ENCODE measurements around the gene CEL.
"Not testable (repeated sequence)": the region's sequence is repeated elsewhere in the genome, so short reads cannot be mapped to it uniquely, and the experiment has no call there.

The CEL gene

DNA sequence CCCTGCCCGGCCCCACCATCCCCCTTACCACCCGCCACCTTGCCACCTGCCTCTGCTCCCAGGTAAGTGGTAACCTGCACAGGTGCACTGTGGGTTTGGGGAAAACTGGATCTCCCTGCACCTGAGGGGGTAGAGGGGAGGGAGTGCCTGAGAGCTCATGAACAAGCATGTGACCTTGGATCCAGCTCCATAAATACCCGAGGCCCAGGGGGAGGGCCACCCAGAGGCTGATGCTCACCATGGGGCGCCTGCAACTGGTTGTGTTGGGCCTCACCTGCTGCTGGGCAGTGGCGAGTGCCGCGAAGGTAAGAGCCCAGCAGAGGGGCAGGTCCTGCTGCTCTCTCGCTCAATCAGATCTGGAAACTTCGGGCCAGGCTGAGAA, at the start of gene CEL:
TSS of gene CEL (plus strand) at position 218 of the 382 bp plus-strand sequence. CDS start at position 240, 22 bp downstream.
- DNase-seq (ENCODE audit: low spot score), result not testable (repeated sequence)

DNA sequence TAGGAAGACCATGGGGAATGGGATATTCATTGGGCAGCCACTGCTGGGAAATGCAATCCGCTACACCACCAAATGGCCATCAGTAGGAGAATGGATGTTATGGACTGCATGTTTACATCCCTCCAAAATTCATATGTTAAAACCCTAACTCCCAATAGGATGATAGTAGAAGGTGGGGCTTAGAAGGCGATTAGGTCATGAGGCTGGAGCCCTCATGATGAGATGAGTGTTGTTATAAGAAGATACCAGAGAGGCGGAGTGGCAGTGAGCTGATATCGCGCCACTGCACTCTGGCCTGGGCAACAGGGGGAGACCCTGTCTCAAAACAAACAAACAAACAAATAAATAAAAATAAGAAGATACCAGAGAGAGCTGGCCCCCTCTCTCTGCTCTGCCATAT, 47.1 kb upstream of the CEL start:
- no peak for DNase-seq (ENCODE audit: low spot score)

DNA sequence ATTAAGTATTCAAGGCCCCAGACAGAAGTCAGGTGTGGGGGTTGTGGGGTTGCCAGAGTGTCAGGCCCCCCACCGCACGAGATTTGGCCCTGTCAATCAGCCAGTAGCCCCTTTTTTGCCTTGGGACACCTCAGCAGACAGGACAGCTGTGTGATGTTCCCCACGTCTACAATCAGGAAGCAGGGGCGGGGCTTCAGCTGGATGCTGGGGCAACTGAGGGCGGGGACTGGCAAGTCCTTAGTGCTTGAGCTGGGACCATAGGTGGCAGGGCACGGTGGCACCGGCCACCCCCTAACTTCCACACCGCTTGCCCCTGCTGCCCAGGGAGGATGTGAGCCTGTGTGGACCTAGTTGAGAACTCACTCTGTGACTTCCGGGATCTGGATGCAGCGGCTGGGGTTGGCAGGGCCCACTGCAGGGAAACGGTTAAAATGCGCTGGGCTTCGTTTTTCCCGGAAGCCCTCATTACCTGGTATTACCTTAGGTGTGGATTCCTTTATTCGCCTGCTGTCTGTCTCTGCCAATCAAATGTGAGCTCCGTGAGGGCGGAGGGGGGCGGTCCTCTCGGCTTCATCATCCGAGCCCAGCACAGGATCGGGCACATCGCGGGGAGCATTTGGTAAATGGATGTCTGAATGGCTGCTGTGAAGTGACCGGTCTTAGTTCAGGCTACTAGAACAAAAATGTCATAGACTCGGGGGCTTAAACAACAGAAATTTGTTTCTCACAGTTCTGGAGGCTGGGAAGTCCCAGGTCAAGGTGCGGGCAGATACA, 38.5 kb upstream of the CEL start:
- peak; percentile 60 for DNase-seq (ENCODE audit: low spot score)

DNA sequence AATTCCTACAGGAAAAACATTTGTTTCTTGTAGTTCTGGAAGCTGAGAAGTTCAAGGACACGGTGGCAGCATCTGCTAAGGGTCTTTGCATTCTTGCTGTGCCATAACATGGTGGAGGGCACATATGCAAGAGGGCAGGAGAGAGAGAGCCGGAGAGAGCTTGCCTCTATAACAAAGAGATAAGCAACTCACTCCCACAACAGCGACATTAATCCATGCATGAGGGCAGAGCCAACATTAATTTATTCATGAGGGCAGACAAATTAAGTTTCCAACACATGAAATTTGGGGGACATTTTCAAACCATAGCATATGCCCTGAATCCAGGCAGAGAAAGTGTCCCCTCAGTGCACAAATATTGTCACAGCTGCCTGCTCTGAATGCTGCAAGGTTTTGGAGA, 35.4 kb upstream of the CEL start:
- DNase-seq (ENCODE audit: low spot score), result no peak

DNA sequence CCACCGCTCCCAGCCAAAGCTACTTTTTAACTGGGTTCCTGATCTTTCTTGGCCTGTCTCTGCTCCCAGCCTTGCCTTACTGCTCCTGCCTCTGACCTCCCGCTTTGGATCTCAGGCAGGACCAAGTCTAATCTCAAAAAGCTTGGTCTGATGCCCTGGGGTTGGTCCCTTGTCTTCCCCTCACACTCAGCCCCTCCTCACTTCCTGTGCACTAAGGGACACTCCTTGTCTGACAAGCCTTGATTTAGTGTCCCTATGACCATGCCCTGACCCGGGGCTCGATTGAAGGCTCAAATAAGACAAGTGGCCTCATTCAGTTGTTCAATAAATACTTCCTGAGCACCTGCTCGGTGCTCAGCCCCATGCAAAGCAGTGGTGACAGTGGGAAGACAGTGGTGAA, 34.6 kb upstream of the CEL start:
- no peak for DNase-seq (ENCODE audit: low spot score)

DNA sequence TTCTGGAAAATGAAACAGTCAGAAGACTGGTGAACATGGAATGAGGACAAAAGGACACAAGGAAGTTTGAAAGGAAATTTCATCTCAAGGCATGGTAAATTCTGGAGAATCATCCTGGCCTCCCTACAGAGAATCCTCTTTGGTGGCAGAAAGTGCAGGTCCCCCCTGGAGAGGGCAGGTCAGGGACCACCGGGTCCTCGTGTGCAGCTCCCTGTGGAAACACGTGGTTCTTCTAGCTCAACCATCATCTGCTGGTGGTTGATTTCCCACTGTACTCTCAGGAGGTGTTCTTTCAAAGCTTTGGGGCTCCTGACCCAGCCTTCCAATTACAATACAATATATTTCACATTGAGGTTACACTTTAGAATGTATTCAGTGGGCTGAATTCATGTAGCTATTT, 33.6 kb upstream of the CEL start:
- DNase-seq (ENCODE audit: low spot score), result no peak

GRCh38 chr9:133029994-133030316, 31.8 kb upstream of the CEL start:
- no peak for DNase-seq (ENCODE audit: low spot score)

- DNase-seq (ENCODE audit: low spot score), result peak; percentile 100
These were observed 31.3 kb upstream of the CEL start, which contains the start of gene GTF3C5 for GRCh38 chr9:133030317-133031129. GTF3C5 (plus strand) TSS chr9:133030997; CDS start chr9:133031012, 15 bp downstream.

DNA sequence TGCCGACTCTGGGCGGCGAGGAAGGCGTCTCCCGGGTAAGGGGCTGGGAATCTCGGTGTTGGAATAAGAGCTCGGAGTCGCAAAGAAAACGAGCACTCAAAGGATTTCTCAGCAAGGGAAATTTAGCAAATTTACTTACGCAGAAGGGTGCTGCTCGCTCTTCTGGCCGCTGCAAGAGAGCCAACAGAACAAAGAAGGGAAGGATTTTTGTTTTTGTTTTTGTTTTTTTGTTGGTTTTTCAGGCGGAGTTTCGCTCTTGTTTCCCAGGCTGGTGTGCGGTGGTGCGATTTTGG, 30.7 kb upstream of the CEL start:
- DNase-seq (ENCODE audit: low spot score), result no peak

GRCh38 chr9:133031496-133031911, 30.3 kb upstream of the CEL start:
- no peak for DNase-seq (ENCODE audit: low spot score)

DNA sequence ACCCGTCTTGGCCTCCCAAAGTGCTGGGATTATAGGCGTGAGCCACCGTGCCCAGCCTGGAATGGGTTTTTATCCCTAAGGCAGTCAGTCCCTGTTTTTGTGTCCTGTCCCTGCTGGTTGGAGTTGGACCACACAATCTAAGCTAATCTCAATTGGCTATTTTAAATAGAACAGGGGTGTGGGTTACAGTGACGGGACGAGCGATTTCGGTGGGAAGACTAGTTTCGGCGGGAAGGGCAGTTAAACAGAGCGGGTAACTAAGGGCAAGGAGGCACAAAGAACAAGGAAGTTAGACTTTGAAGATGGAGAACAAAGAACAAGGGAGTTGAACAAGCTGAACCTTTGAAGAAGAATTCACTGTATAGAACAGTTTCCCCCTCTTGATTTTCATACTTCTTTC, 29.6 kb upstream of the CEL start:
- DNase-seq (ENCODE audit: low spot score), result no peak

DNA sequence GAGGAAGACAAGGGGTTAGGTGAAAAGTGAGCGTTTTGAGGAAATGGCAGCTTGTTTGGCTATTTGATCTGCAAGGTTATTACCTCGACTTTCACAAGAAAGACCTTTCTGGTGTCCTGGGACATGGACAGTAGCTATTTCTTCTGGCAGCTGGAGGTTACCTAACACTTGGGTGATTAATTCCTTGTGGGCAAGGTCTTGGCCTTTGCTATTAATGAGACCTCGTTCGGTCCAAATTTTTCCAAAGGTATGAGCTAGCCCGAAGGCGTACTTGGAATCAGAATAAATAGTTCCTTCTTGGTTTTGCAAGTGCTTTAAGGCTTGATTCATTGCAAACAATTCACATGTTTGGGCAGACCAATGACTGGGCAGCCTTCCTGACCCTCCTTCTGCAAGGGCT, 26.1 kb upstream of the CEL start:
- DNase-seq (ENCODE audit: low spot score), result no peak

GRCh38 chr9:133037775-133038515, 23.8 kb upstream of the CEL start:
- no peak for DNase-seq (ENCODE audit: low spot score)

DNA sequence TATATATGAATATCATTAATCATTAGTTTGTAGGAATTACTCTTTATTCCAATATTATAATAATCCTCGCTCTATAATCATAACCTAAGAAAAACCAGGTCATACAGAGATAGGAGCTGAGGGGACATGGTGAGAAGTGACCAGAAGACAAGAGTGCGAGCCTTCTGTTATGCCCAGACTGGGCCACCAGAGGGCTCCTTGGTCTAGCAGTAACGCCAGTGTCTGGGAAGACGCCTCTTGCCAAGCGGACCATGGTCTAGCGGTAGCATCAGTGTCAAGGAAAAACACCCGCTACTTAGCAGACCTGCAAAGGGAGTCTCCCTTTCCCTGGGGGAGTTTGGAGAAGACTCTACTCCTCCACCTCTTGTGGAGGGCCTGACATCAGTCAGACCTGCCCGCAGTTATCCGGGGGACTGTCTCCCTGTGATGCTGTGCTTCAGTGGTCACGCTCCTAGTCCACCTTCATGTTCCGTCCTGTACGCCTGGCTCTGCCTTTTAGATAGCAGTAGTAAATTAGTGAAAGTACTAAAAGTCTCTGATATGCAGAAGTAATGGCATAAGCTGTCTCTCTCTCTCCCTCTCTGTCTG, 20.8 kb upstream of the CEL start:
- DNase-seq (ENCODE audit: low spot score), result not testable (repeated sequence)

GRCh38 chr9:133041958-133042357, 19.8 kb upstream of the CEL start:
- DNase-seq (ENCODE audit: low spot score), result no peak

DNA sequence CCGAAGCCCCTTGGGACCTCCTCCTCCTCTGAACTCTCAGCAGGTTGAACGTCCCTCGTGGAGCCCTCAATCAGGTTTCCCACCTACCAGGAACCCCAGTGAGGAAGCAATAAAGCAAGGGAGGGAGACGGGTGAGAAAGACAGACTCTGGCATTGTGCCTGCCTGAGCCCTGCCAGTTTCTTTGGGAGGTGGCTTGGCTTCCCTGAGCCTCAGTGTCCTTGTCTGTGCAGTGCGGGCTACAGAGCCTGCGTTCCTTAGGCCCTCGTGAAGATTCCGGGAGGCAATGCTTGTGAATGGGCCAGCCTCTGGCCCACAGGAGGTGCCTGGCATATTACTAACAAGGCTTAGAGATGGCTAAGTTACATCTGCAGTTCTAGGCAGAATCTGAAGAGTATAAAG, 19.1 kb upstream of the CEL start:
- DNase-seq (ENCODE audit: low spot score), result no peak

DNA sequence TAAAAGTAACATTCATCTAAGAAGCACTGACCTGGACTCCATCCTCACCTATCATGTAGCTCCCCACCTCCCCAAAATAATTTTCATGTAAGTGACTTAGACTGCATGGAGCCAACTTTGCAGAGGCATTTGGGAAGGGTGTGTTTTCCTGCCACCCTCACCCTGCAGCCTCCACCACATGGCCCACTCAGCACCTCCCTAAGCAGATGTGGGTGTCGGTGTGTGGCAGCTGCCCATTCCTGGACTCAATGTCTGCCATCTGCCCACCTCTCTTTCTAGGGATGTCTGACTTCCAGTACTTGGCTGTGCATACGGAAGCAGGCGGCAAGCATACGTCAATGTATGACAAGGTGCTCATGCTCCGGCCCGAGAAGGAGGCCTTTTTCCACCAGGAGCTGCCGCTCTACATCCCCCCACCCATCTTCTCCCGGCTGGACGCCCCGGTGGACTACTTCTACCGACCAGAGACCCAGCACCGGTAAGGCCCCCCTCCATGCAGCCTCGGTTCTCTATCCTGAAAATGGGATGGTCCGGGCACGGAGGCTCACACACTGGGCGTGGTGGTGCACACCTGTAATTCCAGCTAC, 18.2 kb upstream of the CEL start:
- DNase-seq (ENCODE audit: low spot score), result no peak

- DNase-seq (ENCODE audit: low spot score), result no peak
These were observed 17.7 kb upstream of the CEL start for GRCh38 chr9:133044125-133044524.

DNA sequence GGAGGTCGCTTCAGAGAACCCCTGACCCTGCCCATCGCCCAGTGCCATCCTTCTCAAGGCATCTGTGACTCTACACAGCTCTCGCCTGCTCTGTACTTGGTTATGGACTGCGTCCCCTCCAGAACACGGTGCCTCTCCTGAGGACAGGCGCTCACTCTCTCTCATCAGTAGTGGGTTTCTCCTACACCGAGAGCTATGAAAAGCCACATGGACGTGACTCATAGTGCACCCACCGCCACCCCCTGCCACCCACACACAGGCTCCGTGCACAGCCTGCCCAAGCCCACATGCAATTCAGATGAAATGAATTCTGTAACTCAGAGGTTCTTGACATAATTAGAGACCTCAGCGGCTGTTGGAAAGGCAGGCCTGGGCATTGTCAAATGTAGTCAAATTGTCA, 17.1 kb upstream of the CEL start:
- no peak for DNase-seq (ENCODE audit: low spot score)

- no peak for DNase-seq (ENCODE audit: low spot score)
These were observed 16.6 kb upstream of the CEL start for GRCh38 chr9:133045132-133045531.

DNA sequence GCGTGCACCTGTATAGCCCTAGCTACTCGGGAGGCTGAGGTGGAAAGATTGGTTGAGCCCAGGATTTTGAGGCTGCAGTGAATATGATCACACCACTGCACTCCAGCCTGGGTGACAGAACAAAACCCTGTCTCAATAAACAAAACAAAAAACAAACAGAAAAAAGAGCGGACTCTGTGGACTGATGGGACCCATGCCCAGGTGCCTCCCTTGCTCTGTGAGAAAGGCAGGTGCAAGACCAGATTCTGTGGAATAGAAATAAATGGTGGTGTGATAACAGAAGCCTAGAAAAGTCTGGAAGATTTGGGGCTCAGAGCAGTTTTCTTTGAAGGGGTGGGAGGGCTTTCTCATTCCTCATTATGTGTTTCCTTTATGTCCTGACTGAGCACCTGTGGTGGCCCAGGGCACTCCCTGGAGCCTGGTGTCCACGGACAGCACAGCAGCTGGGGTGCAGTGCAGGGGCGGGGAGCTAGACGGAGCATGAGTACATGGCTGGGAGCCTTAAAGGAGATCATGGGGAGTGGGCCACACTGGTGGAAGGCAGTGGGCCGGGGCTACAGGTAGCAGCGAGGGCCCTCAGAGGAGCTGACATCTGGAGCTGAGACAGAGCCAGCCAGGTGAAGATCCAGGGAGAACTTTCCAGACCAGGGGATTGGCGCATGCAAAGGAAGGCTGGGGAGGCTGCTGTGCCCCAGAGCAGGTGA, 15.4 kb upstream of the CEL start:
- no peak for DNase-seq (ENCODE audit: low spot score)

- no peak for DNase-seq (ENCODE audit: low spot score)
These were observed 14.9 kb upstream of the CEL start for GRCh38 chr9:133046900-133047295.
